ENCODE measurements around the gene MAGEB17. TPM values are rescaled to one million over a fixed set of nuclear protein-coding genes. Genes with fewer than 3 reads are reported as not detected.

The MAGEB17 gene
- total RNA-seq, 1 donor from 2014 or later = not detected

DNA sequence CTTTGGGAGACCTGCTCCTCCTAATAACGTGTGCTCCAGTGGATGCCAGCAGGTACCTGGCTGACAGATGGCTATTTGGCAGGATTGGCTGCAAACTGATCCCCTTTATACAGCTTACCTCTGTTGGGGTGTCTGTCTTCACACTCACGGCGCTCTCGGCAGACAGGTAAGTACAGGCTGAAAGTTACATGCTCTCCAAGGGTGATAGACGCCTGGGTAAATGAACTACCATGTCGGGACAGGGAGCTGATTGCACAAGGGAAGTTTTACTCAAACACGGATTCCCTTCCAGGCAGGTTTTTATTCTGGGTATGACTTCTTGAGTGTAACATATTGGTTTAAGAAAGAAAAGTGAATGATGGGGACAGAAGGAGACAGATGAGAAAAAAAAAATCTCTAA is 43.1 kb upstream of the MAGEB17 start:
- no peaks in the 10 kb centered on the region for H3K36me3 ChIP-seq
- H3K27me3 ChIP-seq = no peaks in the 10 kb centered on the region
- H3K4me1 ChIP-seq = no peaks in the 10 kb centered on the region
- intact Hi-C loops (cut with DNase I) = no loop called here
- no peak for DNase-seq (ENCODE audit: extremely low spot score in 2 of 2)
- H3K27ac ChIP-seq = no peak overlapping the region
- TF ChIP-seq POLR2AphosphoS5 (IDR thresholded peaks at IDR 0.05; ENCODE audit: insufficient read depth in 1 of 2, low read depth in 1 of 2) (no peak), POLR2A (IDR thresholded peaks at IDR 0.05) (no peak)
- TF ChIP-seq, protein P1, sequence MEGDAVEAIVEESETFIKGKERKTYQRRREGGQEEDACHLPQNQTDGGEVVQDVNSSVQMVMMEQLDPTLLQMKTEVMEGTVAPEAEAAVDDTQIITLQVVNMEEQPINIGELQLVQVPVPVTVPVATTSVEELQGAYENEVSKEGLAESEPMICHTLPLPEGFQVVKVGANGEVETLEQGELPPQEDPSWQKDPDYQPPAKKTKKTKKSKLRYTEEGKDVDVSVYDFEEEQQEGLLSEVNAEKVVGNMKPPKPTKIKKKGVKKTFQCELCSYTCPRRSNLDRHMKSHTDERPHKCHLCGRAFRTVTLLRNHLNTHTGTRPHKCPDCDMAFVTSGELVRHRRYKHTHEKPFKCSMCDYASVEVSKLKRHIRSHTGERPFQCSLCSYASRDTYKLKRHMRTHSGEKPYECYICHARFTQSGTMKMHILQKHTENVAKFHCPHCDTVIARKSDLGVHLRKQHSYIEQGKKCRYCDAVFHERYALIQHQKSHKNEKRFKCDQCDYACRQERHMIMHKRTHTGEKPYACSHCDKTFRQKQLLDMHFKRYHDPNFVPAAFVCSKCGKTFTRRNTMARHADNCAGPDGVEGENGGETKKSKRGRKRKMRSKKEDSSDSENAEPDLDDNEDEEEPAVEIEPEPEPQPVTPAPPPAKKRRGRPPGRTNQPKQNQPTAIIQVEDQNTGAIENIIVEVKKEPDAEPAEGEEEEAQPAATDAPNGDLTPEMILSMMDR (IDR thresholded peaks at IDR 0.05) = no peak
- no peaks in the 10 kb centered on the region for H3K9me3 ChIP-seq
- H3K4me3 ChIP-seq = no peak overlapping the region

DNA sequence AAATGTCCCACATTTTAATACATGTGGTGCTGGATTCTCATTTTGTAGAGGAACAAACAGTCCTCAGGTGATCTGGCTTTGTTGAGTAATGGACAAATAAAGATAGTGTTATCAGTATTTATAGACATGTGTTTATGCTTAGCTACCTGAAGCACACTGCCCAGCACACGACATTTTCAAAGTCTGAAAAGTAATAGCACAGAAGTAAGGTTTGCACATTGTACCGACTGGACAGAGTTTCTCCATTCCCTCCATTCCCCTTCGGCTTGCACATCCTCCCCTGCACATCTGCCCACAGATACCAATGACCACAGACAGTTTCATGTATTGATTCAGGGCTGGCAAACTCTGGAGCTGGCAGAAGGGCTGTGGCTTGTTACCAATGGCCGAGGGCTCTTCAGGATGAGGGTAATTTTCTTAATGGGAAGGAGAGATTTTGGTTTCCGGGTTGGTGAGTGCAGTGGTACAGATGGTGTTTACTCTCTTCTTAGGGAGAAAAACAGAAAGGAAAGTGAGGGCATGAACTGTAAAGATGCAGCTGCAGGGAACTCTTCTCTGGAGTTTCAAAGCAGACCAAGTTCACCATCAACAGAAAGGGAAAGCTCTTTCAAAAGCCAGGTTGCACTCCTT is 41.6 kb upstream of the MAGEB17 start:
- H3K4me3 ChIP-seq = no peak overlapping the region

DNA sequence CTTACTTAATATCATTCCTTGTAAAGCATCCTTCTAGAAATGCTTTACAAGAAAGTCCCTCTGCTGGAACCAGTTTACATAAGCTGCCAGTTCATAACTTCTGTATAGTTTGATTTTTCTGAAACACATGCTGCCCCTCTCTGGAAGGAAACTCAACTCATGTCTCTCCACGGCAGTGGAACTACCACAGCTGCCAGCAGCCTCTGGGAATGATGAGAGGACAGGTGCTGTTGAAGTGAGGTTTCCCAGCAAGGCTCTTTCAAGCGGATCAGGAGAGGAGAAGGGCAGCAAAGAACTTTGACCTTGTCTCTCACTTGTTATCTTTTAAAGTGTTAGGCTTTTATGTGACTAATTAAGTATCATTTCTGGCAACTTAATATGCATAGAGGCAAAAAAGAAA is 36.6 kb upstream of the MAGEB17 start:
- no peaks in the 10 kb centered on the region for H3K4me1 ChIP-seq
- no peak for DNase-seq (ENCODE audit: extremely low spot score in 2 of 2)
- no peaks in the 10 kb centered on the region for H3K9me3 ChIP-seq
- no peaks in the 10 kb centered on the region for H3K27me3 ChIP-seq
- H3K27ac ChIP-seq = no peak overlapping the region
- no peak for TF ChIP-seq POLR2AphosphoS5 (IDR thresholded peaks at IDR 0.05; ENCODE audit: insufficient read depth in 1 of 2, low read depth in 1 of 2)
- TF ChIP-seq, protein P1 (IDR thresholded peaks at IDR 0.05) = no peak
- TF ChIP-seq POLR2A (IDR thresholded peaks at IDR 0.05) = no peak
- no peak overlapping the region for H3K4me3 ChIP-seq
- intact Hi-C loops (cut with DNase I) = no loop called here
- no peaks in the 10 kb centered on the region for H3K36me3 ChIP-seq

More for the DNA sequence above, 41.6 kb upstream of the MAGEB17 start:
- Histone ChIP-seq H3K27me3 (no peaks in the 10 kb centered on the region), H3K36me3 (no peaks in the 10 kb centered on the region), H3K4me1 (no peaks in the 10 kb centered on the region), H3K27ac (no peak overlapping the region), H3K9me3 (no peaks in the 10 kb centered on the region)
- TF ChIP-seq, protein P1 (IDR thresholded peaks at IDR 0.05) = no peak
- TF ChIP-seq POLR2A (IDR thresholded peaks at IDR 0.05) (no peak), POLR2AphosphoS5 (IDR thresholded peaks at IDR 0.05; ENCODE audit: insufficient read depth in 1 of 2, low read depth in 1 of 2) (no peak)
- intact Hi-C loops (cut with DNase I) = no loop called here
- no peak for DNase-seq (ENCODE audit: extremely low spot score in 2 of 2)

DNA sequence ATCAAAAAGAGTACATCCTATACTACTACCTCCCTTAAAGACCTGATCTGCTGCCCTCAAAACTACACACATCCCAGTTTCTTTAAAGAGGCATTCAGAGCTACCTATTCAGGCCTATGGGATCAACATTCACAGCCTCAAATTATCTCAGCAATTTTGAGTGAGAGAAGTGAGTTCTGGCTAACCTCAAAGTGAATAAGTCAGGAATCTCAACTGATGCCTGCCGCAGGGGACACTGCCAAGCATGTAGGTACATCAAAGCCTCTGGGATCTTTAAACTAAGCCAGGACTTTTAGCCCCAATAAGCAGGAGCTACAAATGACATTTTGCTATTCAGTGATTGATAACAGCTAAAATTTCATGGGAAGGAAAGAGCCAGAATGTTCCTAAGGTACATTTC is 32.3 kb upstream of the MAGEB17 start:
- DNase-seq (ENCODE audit: extremely low spot score in 2 of 2) = no peak
- no peaks in the 10 kb centered on the region for H3K36me3 ChIP-seq
- H3K27ac ChIP-seq = no peak overlapping the region
- H3K27me3 ChIP-seq = no peaks in the 10 kb centered on the region
- H3K4me3 ChIP-seq = no peak overlapping the region
- intact Hi-C loops (cut with DNase I) = no loop called here
- H3K9me3 ChIP-seq = no peaks in the 10 kb centered on the region
- H3K4me1 ChIP-seq = no peaks in the 10 kb centered on the region
- TF ChIP-seq, protein P1 (IDR thresholded peaks at IDR 0.05) = no peak
- TF ChIP-seq POLR2A (IDR thresholded peaks at IDR 0.05) (no peak), POLR2AphosphoS5 (IDR thresholded peaks at IDR 0.05; ENCODE audit: insufficient read depth in 1 of 2, low read depth in 1 of 2) (no peak)

DNA sequence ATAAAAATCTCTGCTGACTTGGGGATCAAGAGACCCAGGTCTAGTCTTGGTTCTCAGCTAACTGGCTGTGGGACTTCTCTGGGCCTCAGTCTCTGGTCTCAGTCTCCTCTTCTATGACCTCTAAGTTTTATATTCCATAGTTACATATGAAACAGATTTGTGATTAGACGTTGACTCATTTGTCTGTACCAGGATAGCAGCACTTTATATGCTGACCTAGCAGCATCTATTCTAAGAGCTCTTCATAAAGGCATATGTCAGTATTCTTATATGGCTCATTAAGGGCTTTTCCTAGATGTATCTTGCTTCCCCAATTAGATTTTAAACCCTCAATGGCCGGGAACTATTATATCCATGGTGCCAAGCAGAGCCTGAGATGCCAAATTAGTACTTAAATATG is 31.2 kb upstream of the MAGEB17 start:
- Histone ChIP-seq H3K9me3 (no peaks in the 10 kb centered on the region), H3K27ac (no peak overlapping the region), H3K4me3 (no peak overlapping the region), H3K4me1 (no peaks in the 10 kb centered on the region), H3K27me3 (no peaks in the 10 kb centered on the region), H3K36me3 (no peaks in the 10 kb centered on the region)
- DNase-seq (ENCODE audit: extremely low spot score in 2 of 2) = no peak
- TF ChIP-seq, protein P1 (IDR thresholded peaks at IDR 0.05) = no peak
- TF ChIP-seq POLR2A (IDR thresholded peaks at IDR 0.05) (no peak), POLR2AphosphoS5 (IDR thresholded peaks at IDR 0.05; ENCODE audit: insufficient read depth in 1 of 2, low read depth in 1 of 2) (no peak)
- intact Hi-C loops (cut with DNase I) = no loop called here

All from vagina (tissue), 2 donors.